GM10266 (cell line): Measurements from ENCODE around the gene ACOT8.

Source experiments
- DNase-seq: peaks from one replicate; pipeline ENCODE4 v3.0.0; 2012; ENCODE audit errors: extremely low spot score
- CTCF ChIP-seq: IDR thresholded peaks from 2 replicates; pipeline ENCODE4 v1.5.1; 2012; ENCODE audit warnings: mild to moderate bottlenecking, low read depth; ENCODE audit not compliant: control insufficient read depth, insufficient read depth; ENCODE audit errors: missing control alignments

ACOT8 gene

DNA sequence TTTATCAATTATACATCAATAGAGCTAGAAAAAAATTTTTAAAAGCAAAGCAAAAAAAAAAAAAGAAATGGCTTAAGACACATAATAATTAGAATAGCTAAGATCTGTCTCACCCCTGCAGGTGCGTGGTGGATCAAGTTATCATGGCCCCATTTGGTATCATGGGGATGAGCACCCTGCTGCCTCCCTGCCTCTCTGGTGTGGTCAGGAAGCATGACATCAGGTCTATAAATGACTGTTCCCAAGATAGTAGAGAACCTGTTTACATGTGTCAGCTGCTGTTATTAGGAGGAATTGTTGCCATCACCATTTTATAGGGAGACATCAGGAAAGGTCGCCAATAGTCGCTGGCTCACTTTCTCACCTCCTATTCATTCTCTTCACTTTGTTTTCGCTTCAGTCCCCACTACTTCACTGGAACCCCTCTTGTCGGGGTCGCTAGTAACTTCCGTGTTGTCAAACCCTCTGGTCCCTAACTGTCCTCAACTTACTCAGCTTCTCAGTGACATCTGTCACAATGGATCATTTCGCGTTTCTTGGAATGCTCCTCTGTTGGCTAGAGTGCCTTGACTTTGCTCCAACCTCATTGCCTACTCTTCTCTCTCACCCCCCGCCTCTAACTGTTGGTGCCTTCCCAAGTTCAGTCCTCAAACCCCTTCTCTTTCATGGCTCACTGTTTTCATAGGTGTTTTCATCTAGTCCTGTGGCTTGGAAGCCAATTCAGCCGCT lies 60.7 kb downstream of the ACOT8 start:
- no peak for TF ChIP-seq CTCF
- DNase-seq: no peak

DNA sequence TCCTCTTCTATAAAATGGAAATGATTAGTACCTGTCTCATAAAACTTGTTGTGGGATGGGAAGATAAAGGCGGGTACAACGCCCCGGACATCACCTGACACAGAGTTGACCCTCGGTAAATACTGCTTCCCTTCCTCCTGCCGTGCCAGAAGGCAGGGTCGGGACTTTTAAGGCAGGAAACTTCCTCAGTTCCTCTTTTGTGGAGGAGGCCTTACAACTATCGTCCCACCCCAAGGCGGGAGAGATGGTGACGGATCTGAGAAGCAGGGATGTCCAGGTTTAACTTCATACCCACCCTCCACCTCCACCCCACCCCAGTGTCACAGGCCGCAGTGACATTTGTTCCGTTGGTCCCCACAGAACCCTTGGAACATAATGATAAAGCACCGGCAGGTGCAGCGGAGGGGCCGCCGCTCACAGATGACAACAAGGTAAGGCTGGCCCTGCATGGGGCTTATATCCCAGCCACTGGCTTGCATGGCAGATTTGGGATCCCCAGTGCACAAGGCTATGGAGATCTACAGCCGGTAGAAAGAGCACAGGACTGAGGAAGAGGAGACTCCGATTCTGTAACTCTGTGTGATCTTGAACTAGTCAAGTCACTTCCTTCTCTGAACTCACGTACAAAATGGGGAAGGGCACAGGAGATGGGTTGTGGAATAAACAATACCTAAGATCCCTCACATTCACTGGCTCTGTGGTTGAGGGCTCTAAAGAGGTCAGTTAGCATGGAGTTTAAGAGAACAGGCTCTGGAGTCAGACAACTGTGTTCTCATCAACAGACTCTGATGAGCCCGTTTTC lies 64.7 kb downstream of the ACOT8 start:
- no peak for DNase-seq

More for the DNA sequence above, 64.7 kb downstream of the ACOT8 start:
- no peak for TF ChIP-seq CTCF
